HG02973 (cell line): ENCODE data around the gene HTR6.
"Not testable (repeated sequence)": the region's sequence is repeated elsewhere in the genome, so short reads cannot be mapped to it uniquely, and the experiment has no call there.

ENCODE experiments used
- ATAC-seq: cut with Tn5 transposase; IDR thresholded peaks from one replicate; pipeline ENCODE4 v1.9.1; 2021; ENCODE audit warnings: moderate library complexity; ENCODE audit not compliant: unreplicated experiment

Gene HTR6

DNA sequence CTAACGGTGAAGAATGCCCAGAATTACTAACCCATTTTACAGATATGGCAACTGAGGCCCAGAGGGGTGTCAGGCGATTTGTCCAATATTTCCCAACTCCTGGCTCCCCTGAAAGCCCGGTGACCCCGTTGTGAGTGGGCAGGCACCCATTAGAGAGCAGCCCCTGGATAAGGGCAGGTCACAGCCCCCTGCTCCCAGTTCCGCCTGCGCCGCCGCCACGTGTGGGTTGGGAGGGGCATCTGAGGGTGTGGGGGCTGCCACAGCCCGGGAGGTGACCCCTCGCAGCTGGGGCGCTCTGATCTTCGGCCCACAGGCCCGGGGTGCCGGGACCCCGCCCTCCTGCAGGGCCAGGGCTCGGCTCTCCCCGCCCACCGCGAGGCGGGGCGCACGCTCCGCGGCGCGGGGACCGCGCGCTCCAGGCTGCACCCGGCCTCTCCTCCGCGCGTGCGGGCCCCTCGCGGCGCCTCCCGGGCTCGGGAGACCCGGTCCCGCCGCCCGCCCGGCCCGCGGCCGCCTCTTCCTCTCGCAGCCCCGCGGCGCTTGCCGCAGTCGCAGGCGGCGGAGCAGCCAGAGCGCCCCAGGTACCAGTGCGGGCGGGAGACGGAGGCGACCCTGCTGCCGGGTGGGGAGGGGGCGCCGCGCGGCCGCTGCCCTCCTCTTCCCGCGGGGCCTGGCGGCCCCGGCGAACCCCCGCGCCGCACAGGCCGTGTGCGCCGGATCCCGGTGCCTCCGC is at the start of gene HTR6:
TSS of gene HTR6 (plus strand) at position 423 of the 733 bp plus-strand sequence. CDS start 879 bp downstream, outside the sequence.
- no peak for ATAC-seq

DNA sequence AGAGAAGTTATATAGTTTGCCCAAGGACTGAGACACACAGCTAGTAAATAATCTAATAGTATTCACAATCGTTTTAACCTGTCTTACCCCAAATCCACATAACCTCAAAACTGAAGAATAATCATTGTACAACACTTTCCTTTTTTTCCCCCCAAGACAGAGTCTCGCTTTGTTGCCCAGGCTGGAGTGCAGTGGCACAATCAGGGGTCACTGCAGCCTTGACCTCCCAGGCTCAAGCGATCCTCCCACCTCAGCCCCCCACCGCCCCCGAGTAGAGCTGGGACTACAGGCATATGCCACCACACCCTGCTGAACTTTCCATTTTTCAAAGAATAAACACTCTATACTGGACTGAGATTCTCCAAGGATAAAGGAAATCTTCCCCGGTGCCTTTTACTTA is 49.2 kb upstream of the HTR6 start:
- ATAC-seq = no peak

DNA sequence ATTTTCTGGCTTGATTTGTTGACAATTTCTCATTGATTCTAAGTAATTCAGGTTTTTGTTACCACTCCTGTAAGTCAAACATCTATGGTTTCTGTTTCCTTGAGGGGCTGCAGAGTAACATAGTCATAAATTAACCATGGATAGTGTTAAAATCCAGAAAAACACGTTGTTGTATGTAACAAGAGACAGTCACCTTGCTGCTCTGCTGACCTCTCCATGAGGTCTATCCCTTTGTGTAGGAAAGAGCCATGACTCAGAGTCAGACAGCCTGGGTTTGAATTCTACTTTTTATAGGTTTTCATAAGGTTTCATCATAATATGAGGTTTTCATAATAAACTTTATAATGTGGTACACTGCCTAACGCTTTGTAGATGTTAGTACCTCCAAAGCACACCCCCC is 48.2 kb upstream of the HTR6 start:
- no peak for ATAC-seq

DNA sequence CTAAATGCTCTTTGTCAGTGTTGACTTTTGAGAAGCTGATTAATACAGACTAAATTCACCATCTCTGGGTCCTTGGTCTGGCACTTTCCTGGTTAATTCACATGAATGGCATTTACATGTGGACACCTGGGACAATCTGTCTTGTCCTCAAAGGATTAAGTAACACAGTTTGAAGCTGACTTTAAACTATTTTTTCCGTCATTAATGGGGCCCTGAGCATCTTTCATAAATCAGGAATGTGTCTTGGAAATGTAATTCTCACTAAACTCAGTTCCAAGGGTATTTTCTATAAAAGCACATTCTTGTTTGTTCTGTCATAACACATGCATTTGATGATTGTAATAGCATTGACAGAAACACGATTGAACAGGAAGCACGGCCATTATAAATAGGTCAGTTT is 47.3 kb upstream of the HTR6 start:
- no peak for ATAC-seq

DNA sequence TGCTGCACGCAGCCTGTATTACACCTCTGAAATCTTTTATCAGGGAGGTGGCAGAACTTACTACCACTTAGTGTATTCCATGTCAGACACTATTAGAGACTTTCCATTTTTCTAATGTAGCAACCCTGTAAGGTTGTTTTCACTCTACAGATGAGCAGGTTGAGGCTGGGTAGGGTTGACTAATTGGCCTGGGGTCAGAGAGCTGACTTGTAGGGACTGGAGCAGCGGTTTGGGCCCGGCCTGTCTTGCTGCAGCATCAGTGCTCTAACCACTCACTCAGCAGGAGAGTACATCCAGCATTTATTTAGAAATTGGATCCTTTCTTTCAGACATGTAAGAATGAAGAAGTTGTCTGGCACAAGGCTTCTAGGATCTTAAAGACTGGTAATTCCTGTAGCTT is 46.2 kb upstream of the HTR6 start:
- ATAC-seq = no peak

DNA sequence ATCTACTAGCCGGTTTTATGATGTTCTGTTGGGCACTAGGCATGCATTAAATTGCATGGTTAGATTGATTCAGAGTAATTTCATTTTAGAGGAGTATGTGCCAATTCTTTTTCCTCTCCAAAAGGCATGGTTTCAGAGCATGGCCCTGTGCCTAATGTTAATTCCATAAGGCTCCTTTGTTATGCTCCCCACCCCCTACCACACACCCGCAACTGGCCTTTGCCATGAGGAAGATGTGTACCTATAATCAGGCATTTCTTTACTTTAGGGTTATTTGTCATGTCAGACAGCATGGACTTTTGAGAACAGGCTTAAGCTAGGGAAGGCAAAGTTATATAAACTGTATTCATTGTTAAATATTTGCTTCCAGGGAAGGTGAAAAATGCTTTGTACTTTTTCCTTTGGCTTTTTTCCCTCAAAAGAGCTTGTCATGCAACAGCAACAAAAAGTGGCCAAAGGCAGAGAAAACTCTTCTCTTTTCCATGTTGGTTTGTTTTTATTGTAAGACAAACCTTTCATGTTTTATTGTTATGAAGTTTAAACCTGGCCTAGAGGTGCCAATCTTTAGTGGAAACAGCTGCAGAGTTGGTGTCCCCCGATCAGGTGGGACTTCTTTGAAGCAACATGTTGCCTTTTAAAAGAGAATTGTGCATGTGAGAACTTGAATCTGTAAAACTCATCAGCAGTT is 44.8 kb upstream of the HTR6 start:
- no peak for ATAC-seq

DNA sequence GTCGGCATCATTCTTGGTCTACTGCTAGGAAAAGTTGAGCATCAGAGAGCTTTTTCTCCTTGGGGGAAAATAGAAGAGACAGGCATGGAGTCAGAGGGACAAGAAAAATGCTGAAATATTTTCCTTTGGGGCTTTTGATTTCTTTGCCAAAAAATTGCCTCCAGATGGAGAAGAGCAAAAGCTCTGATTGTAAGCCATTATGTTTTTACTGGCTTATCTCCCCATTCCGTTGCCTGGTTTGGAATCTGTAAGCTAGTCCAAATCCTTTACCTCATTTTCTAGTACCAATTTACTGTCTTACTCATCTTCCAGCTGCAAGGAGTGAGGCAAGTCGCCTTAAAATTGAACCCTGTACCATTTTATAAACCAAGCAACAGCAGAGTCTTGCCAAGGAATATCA is 43.9 kb upstream of the HTR6 start:
- no peak for ATAC-seq

DNA sequence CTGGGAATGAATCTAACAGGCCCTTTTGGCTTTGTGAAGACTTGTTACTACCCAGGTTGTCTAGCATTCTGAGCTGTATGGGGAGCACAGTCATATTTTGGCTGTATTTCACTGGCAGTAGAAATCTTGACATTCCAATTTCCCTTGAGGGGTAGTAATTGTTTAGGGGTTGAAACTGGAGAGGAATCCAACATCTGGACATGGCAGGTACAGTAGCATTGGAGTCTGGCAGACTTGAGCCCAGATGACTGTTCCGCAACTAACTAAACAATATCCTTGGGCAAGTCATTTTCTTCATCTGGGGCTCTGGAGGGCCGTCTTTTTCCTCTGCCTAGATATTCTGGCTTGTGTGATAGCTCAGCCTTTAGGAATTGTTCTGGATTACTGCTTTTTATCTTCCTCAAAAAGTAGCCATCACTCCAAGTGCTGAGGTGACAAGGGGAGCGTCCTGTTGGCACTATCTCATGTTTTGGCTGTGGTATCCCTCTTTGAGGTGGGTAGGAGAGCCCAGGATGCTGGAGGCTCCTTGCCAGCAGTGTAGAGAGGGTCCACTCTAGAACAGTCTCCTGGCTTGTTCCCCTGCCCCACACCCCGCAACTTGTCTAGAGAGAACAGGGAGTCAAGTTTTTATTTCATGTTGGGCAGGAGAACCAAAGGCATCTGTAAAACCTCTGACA is 43.3 kb upstream of the HTR6 start:
- no peak for ATAC-seq

DNA sequence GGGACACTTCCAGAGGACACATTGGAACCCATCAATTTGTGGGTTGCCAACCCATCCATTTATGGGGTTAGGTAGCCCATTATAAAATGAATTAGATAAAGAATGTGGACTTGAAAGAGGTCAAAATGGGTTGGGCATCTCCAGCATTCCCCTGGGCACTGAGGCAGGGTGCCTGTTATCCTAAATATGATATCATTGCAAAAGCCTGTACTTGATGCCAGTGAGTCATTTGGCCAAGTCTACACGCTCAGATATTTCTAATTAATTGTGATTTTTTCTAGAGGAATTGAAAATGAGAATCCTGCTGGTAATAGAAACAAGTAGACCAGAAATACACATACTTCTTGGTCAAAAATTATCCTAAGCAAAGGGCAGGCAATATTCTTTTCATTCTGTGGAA is 42.5 kb upstream of the HTR6 start:
- no peak for ATAC-seq

DNA sequence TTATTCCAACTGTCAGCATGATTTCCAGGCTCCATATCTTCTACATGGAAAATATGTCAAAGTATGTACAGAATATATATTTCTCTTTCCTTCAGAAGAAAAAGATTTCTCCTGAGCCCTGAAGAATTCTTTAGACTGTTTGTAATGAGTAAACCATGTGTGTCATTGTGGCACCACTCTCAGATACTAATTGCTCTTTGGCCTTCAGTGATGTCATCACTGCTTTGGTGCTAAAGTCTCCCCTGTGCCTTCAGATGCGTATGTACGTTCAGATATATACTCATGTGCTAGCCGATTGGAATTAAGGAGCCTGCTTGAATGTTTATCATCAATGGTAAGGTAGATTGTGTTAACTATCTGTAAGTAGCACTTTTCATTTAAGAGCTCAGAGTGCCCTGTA is 41.2 kb upstream of the HTR6 start:
- no peak for ATAC-seq

DNA sequence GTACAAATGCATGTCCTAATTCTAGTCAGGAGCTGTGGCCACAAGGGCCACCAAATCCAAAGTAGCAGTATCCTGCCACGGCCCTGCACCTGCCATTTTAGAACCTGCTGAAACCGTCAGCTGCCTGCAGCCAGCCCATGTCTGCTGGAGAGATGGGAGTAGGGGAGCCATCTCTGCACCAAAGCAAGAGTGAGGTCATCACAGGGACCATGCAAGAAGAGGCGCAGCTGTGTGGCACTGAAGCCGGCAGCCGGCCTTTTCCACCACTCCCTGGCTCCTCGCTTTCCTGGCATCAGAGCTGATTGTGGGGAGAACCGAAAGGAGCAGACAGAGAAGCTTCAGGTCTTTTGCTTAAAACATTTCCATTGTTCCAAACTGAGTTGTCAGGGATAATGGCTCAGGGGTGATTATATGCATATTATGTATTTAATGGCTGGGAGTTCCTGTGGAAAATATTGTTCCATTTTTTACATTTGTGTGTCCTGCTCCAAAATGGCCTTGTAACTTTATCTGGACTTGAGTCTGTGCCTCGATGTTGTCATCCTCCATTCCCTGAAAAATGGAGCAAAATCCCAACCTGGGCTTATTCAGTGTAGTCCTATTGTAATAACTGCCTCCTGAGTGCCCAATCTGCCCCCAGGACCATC is 39.3 kb upstream of the HTR6 start:
- ATAC-seq = no peak

DNA sequence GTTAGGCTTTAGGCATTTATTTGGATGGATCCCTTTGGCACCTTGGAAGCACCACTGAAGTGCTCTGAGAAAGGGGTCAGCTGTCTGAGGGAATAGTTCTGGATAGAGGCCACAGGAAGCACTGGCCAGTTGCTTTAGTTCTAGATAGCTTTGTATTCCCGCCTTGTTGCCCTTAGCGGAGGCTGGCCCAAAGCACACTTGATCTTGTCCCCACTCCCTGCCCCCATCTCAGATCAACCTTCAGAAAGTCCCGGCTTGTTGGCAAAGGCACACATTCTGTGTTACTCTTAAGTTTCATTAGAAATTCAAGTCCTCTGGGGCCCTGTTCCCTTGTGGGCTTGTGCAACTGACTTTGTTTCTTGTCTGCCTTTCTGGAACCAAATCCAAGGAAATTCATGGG is 35.8 kb upstream of the HTR6 start:
- ATAC-seq = no peak

DNA sequence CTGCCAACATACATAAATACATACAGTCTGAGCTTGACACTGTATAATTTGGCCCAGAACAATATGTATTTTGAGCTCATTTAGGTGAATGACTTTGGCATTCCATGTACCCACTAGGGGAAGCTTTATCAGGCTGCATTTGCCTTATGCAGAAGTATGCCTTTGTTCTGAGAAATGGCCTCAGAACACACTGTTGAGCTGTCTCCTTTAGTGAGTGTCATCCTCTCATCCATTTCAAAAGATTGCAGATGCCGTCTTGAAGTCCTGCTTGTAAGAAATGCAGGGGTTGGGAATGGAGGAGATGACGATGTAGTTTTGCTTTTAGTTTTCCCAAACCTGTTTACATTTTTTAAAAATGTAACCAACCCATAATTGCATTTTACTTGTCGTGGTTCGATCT is 35.3 kb upstream of the HTR6 start:
- no peak for ATAC-seq

DNA sequence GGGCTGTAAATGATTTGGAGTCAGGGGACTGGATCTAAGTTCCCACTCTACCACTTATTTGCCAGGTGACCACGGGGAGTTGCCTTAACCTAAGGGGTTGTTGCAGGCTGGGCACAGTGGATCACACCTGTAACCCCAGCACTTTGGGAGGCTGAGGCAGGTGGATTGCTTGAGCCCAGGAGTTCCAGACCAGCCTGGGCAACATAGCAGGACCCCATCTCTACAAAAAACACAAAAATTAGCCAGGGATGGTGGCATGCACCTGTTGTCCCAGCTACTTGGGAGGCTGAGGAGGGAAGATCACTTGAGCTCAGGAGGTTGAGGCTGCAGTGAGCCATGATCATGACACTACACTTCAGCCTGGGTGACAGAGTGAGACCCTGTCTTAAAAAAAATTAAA is 34.5 kb upstream of the HTR6 start:
- ATAC-seq = not testable (repeated sequence)

DNA sequence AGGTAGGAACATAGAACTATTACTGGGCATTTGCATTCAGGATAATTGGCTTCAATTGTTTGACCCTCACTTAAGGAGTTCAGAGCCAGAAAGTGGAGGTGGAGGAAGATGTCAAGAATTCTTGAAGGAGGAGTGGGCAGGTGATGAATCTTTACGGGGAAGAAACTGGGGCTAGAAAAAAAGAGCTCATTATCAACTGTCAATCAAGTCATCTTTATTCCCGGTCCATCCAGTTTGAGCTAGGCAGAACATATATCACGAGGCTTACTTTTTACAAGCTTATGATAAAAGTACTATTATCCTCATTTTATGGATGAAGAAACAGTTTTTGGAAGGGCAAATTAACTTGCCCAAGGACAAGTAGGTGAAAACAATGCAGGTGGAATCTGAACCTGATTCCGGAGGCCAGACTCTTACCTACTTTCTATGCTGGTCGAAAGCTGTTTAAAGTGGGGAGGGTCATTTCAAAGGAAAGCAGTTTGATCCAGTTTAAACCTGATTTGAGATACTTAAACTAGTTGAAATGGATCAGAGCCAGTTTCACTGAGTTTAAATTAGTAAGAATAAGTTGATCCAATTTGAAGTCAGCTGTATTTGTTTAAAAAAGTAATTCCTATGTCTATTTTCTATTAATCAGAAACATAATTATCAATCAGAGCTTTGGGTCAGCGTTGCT is 33.8 kb upstream of the HTR6 start:
- ATAC-seq = no peak

DNA sequence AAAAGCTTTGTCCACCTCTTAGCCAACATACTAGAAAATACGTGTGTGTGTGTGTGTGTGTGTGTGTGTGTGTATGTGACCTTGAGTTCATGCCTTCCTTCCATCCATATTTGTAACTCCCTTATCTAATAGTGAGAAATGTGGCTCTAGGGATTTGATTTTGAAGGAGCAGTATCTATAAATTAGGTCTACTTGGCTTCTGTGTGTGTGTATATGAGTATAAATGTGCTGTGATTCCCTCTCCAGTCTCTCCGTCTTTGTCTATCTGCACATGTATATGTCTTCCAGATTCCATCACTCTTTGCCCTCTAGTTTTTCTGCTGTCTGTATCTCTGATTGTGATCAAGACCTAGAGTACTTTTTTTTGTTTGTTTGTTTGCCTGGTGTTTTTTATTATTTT is 32.5 kb upstream of the HTR6 start:
- no peak for ATAC-seq

DNA sequence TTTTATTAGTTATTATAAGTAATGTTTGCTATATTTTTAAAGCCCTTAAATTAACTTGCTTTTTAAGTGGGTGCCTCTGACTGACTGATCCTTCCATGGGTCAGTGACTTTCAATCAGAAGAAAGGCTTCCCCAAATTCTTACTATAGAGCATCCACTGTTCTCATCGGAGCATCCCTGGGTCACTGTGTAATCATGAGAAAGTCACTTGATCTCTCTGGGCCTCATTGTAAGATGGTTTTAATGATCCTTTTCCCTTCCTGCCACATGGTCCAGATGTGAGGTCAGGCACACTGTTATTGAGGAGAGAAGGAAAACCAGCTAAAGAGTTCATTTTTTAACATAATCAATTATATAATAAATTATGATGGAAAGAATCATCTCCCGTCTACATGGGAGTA is 31.6 kb upstream of the HTR6 start:
- no peak for ATAC-seq

DNA sequence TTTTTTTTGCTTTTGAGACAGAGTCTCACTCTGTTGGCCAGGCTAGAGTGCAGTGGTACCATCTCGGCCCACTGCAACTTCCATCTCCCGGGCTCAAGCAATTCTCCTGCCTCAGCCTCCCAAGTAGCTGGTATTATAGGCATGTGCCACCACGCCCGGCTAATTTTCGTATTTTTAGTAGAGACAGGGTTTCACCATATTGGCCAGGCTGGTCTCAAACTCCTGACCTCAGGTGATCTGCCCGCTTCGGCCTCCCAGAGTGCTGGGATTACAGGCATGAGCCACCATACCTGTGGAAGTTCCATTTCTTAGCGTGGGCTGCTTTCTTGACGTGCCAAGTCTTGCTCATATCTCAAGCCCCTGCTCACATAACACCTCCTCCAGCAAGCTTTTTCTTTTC is 29.6 kb upstream of the HTR6 start:
- ATAC-seq = not testable (repeated sequence)

DNA sequence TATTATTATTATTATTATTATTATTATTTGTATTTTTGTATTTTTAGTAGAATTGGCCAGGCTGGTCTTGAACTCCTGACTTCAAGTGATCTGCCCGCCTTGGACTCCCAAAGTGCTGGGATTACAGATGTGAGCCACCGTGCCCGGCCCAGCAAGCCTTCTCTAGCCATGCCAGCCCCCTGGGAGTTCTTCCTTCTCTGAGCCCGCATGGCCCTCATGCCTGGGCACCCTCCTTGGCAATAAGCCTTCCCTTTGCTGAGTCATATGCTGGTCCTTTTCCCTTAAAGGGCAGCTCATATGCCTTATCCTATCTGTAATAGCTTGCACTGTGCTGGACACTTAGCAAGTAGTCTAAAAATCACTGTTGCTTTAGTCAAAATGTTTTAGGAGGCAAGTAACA is 29.0 kb upstream of the HTR6 start:
- no peak for ATAC-seq

DNA sequence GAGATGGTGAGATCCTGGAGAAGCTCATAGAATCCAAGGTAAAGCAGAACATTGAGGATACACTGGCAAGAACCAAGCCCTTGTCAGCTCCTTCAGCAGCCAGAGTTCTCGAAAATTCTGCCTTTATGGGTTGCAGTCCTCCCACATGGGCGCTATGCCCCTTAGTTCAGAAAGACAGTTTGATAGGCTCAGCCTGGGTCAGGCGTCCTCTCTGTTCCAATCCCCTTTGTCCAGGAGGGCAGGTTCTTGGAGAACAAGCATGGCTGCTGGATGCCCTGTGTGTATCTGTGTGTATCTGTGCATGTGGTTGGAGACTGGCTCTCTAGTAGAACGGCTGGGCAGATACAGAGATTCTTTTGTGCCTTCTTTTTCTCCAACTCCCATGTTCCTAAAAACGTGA is 28.6 kb upstream of the HTR6 start:
- ATAC-seq = no peak

DNA sequence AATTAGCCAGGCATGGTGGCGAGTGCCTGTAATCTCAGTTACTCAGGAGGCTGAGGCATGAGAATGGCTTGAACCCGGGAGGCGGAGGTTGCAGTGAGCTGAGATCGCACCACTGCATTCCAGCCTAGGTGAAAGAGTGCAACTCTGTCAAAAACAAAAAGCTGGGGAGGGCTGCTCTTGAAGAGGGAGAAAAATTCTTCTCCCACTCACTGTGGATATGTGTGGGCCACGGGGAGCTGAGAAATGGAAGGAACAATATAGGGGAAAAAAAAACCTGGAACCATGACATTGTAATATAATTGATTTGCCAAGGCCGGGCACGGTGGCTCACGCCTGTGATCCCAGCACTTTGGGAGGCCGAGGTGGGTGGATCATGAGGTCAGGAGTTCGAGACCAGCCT is 27.9 kb upstream of the HTR6 start:
- ATAC-seq = not testable (repeated sequence)
